Measurements from ENCODE around the gene CLCN6. TPM values are rescaled to one million over a fixed set of nuclear protein-coding genes. Genes with fewer than 3 reads are reported as not detected.
A peak's percentile ranks its signal among the peaks of the same experiment; 100 is the strongest.

CLCN6 gene
- total and polyA plus RNA-seq, 10 of the 15 experiments (the other 5 are each of a cell fraction or from before 2014, with no cell fraction given): 2.2 to 20.9 (median 10.2) TPM

DNA sequence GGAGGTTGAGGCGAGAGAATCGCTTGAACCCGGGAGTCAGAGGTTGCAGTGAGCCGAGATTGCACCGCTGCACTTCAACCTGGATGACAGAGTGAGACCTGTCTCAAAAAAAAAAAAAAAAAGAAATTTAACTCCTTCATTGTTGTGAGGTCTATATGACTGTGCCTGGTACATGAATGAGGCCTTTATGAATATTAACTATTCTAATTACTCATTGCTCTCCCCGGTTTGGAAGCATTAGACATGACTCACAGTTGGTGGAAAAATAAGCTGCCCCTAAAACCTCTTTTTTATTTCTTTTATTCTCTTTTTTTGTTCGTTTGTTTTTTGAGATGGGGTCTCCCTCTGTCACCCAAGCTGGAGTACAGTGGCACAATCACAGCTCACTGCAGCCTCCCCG lies 49.4 kb downstream of the CLCN6 start:
- Histone ChIP-seq H3K79me2 (ENCODE audit: control insufficient read depth, insufficient read depth, low read length) (no peaks in the 10 kb centered on the region), H3K27me3 (replicated peaks in 1 of 2; ENCODE audit: control insufficient read depth in 2 of 2, insufficient read depth in 2 of 2, low read length in 1 of 2) (peaks cover 3 to 12% of the 10 kb centered on the region in 2 experiments; a peak in 3 of 4 replicates), H3K4me2 (ENCODE audit: control insufficient read depth, insufficient read depth) (no peak overlapping the region), H3K36me3 (ENCODE audit: control insufficient read depth in 2 of 2, insufficient read depth in 2 of 2, low read length in 1 of 2) (no peaks in the 10 kb centered on the region), H2AFZ (ENCODE audit: control insufficient read depth, low read depth, low read length) (no peak overlapping the region), H3K4me1 (ENCODE audit: control insufficient read depth, insufficient read depth, low read length) (no peaks in the 10 kb centered on the region), H4K20me1 (ENCODE audit: control insufficient read depth, insufficient read depth) (no peaks in the 10 kb centered on the region), H3K9me3 (replicated peaks; ENCODE audit: control insufficient read depth, insufficient read depth, low read length) (no peaks in the 10 kb centered on the region), H3K9ac (ENCODE audit: control insufficient read depth, insufficient read depth, low read length) (no peak overlapping the region), H3K4me3 (no peak overlapping the region), H3K27ac (ENCODE audit: control insufficient read depth, insufficient read depth) (no peak overlapping the region)
- DNase-seq (ENCODE audit: low read depth, low spot score) (no peak), FAIRE-seq (no peak), ATAC-seq (no peak)
- no TSS peak for BruUV-seq (replicated peaks)
- TF ChIP-seq JUNB (IDR thresholded peaks at IDR 0.05): peak; percentile 36; the same call in 1 of the 2 replicates
- TF ChIP-seq SPI1 (IDR thresholded peaks at IDR 0.05; ENCODE audit: borderline replicate concordance, insufficient read depth, low read depth, low read length): no peak
- WGBS (ENCODE audit: insufficient coverage, insufficient replicate concordance, low lambda C conversion rate, missing lambda C conversion rate): 9% methylated on average over 8 of the region's 8 CpGs
- ChIA-PET POLR2A (no interaction called here), RAD21 (ENCODE audit: unreplicated experiment) (no interaction called here), SMC1A (ENCODE audit: uncharacterized antibody, unreplicated experiment) (interaction anchor here (0.6 kb wide), 1 partner anchor 130 kb away, joined by 3 read pairs; no protein-coding TSS in a partner anchor), CTCF (no interaction called here)
- in situ Hi-C loops (cut with MboI): no loop called here
- intact Hi-C loops (cut with micrococcal nuclease; ENCODE audit: unreplicated experiment): no loop called here

DNA sequence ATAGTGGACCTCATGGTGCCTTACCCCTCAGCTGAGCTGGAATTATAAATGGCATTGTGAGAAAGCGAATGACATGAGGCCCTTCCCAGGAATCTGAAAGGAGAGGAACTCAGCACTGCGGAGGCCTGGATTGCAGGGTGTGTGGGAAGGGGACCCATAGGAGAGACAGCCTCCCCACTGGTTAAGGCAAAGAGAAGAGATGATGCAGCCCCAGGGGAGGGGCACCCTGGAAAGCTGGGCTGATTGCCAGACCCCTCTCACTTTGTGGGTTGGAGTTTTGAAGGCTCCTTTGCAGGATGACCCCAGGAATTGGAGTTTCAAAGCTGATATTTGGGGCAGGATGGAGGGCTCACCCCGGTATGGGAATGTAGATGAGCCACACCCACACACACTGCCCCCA lies 50.7 kb downstream of the CLCN6 start:
- no peaks in the 10 kb centered on the region for H4K20me1 ChIP-seq (ENCODE audit: control insufficient read depth, insufficient read depth)
- ATAC-seq (no peak), DNase-seq (ENCODE audit: low read depth, low spot score) (no peak), FAIRE-seq (no peak)
- H3K27ac ChIP-seq (ENCODE audit: control insufficient read depth, insufficient read depth): no peak overlapping the region
- no peak overlapping the region for H3K9ac ChIP-seq (ENCODE audit: control insufficient read depth, insufficient read depth, low read length)
- intact Hi-C loops (cut with micrococcal nuclease; ENCODE audit: unreplicated experiment) (no loop called here), in situ Hi-C loops (cut with MboI) (no loop called here)
- peaks cover 3 to 12% of the 10 kb centered on the region in 2 experiments; a peak in 3 of 4 replicates for H3K27me3 ChIP-seq (replicated peaks in 1 of 2; ENCODE audit: control insufficient read depth in 2 of 2, insufficient read depth in 2 of 2, low read length in 1 of 2)
- no peak overlapping the region for H3K4me3 ChIP-seq
- no peaks in the 10 kb centered on the region for H3K4me1 ChIP-seq (ENCODE audit: control insufficient read depth, insufficient read depth, low read length)
- 66% methylated on average over 3 of the region's 3 CpGs for WGBS (ENCODE audit: insufficient coverage, insufficient replicate concordance, low lambda C conversion rate, missing lambda C conversion rate)
- SMC1A ChIA-PET (ENCODE audit: uncharacterized antibody, unreplicated experiment): no interaction called here
- H3K9me3 ChIP-seq (replicated peaks; ENCODE audit: control insufficient read depth, insufficient read depth, low read length): no peaks in the 10 kb centered on the region
- CTCF ChIA-PET: interaction anchor here (0.5 kb wide), 1 partner anchor 136 kb away, joined by 3 read pairs; no protein-coding TSS in a partner anchor
- POLR2A ChIA-PET: no interaction called here
- H2AFZ ChIP-seq (ENCODE audit: control insufficient read depth, low read depth, low read length): no peak overlapping the region
- no TSS peak for BruUV-seq (replicated peaks)
- H3K4me2 ChIP-seq (ENCODE audit: control insufficient read depth, insufficient read depth): no peak overlapping the region
- RAD21 ChIA-PET (ENCODE audit: unreplicated experiment): no interaction called here
- no peaks in the 10 kb centered on the region for H3K36me3 ChIP-seq (ENCODE audit: control insufficient read depth in 2 of 2, insufficient read depth in 2 of 2, low read length in 1 of 2)
- H3K79me2 ChIP-seq (ENCODE audit: control insufficient read depth, insufficient read depth, low read length): no peaks in the 10 kb centered on the region
- no peak for TF ChIP-seq BHLHE40 (IDR thresholded peaks at IDR 0.05; ENCODE audit: borderline replicate concordance in 1 of 2, low read depth in 2 of 2, low read length in 1 of 2)
- TF ChIP-seq, protein P1, sequence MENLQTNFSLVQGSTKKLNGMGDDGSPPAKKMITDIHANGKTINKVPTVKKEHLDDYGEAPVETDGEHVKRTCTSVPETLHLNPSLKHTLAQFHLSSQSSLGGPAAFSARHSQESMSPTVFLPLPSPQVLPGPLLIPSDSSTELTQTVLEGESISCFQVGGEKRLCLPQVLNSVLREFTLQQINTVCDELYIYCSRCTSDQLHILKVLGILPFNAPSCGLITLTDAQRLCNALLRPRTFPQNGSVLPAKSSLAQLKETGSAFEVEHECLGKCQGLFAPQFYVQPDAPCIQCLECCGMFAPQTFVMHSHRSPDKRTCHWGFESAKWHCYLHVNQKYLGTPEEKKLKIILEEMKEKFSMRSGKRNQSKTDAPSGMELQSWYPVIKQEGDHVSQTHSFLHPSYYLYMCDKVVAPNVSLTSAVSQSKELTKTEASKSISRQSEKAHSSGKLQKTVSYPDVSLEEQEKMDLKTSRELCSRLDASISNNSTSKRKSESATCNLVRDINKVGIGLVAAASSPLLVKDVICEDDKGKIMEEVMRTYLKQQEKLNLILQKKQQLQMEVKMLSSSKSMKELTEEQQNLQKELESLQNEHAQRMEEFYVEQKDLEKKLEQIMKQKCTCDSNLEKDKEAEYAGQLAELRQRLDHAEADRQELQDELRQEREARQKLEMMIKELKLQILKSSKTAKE (IDR thresholded peaks at IDR 0.05; ENCODE audit: low read depth, poor library complexity, severe bottlenecking): no peak
- TF ChIP-seq, protein P2, sequence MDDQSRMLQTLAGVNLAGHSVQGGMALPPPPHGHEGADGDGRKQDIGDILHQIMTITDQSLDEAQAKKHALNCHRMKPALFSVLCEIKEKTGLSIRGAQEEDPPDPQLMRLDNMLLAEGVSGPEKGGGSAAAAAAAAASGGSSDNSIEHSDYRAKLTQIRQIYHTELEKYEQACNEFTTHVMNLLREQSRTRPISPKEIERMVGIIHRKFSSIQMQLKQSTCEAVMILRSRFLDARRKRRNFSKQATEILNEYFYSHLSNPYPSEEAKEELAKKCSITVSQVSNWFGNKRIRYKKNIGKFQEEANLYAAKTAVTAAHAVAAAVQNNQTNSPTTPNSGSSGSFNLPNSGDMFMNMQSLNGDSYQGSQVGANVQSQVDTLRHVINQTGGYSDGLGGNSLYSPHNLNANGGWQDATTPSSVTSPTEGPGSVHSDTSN (IDR thresholded peaks at IDR 0.05; ENCODE audit: insufficient replicate concordance, low read depth, low read length): no peak
- no peak for TF ChIP-seq SUZ12 (IDR thresholded peaks at IDR 0.05; ENCODE audit: unreplicated experiment)
- no peak for TF ChIP-seq ETV6 (conservative IDR thresholded peaks at IDR 0.05 in 1 of 2, IDR thresholded peaks at IDR 0.05 in 1 of 2; ENCODE audit: borderline replicate concordance in 1 of 2, low read depth in 1 of 2)
- no peak for TF ChIP-seq NFXL1 (IDR thresholded peaks at IDR 0.05; ENCODE audit: borderline replicate concordance)
- TF ChIP-seq YY1 (IDR thresholded peaks at IDR 0.05; ENCODE audit: low read depth, low read length): no peak
- no peak for TF ChIP-seq JUND (IDR thresholded peaks at IDR 0.05; ENCODE audit: low read depth, low read length)
- TF ChIP-seq TCF3 (IDR thresholded peaks at IDR 0.05; ENCODE audit: borderline replicate concordance, insufficient read depth, low read depth, low read length): no peak
- TF ChIP-seq MYB (IDR thresholded peaks at IDR 0.05; ENCODE audit: borderline replicate concordance, low read depth, low read length): no peak
- TF ChIP-seq SIX5 (IDR thresholded peaks at IDR 0.05; ENCODE audit: low read depth, low read length, severe bottlenecking): no peak
